ENCODE results near the gene TRIM2.

TRIM2 gene

DNA sequence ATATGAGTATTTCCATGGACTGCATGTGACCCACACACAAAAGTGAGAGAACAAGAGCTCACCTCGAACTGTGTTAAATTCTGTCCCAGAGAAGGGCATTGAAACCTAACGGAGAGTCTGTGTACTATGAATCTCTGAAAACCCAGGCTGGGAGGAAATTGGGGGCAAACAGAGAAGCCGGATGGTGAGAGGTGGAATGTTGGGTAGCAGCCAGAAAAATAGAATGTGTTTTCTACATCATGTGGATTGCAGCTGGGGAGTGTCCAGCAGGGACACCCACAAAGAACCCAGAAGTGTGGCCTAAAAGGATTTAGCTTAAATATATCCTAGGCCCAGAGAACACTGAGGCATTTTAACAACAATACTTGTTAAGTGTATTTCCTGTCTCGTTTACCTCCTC, 178.9 kb downstream of the TRIM2 start:
- no peak for DNase-seq (ENCODE audit: low read depth)

DNA sequence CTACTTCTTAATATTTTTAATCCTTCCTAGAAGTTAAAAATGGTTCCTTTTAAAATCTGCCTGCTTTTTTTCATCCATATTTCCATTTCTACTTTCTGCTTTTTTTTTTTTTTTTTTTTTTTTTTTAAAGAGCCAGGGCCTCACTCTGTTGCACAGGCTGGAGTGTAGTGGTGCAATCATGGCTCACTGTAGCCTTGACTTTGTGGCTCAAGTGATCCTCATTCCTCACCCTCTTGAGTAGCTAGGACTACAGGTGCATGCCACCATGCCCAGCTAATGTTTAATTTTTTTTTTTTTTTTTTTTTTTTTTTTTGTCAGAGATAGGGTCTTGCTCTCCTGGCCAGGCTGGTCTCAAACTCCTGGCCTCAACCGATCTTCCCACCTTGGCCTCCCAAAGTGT, 179.9 kb downstream of the TRIM2 start:
- no peak for DNase-seq (ENCODE audit: low read depth)

DNA sequence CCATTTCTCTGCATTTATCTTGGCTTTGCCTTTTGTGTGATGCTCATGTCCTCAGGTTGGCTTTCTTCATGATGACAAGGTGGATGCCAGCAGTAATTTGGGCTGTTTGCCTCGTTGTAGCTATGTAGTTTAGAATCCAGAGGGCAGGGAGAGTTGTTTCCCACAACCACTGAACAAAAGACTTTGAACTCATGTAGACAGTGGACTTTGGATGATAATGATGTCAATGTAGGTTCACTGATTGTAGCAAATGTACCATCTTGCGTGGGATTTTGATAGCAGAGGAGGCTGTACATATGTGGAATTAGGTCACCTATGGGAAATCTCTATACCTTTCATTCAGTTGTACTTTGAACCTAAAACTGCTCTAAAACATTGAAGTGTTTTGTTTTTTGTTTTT, 181.5 kb downstream of the TRIM2 start:
- DNase-seq (ENCODE audit: low read depth), result no peak

DNA sequence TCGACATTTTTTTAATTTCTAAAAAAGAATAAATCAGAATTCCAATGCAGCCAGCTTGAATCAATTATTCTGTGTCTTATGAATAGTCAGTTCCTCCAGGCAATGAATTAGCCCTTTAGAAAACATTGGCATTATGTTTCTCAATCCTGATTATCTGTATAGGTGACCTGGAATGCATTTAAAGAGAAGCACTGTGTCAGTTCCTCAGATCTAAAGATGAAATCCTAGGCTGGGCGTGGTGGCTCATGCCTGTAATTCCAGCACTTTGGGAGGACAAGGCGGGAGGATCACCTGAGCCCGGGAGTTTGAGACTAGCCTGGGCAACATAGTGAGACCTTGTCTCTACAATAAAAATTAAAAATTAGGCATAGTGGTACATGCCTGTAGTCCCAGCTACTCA, 183.7 kb downstream of the TRIM2 start:
- no peak for DNase-seq (ENCODE audit: low read depth)
